CD14-positive monocyte (primary cell): ENCODE results near the gene PET100. TPM values are rescaled to one million over a fixed set of nuclear protein-coding genes. Genes with fewer than 3 reads are reported as not detected.
A peak's percentile ranks its signal among the peaks of the same experiment; 100 is the strongest.

Source experiments
- DNase-seq, 3 donors: peaks; one replicate each; pipeline ENCODE4 v3.0.0-alpha.2; 2011 to 2022
- H2AFZ ChIP-seq: 2 replicates; pipeline ENCODE4 v1.6.0; 2012; ENCODE audit warnings: mild to moderate bottlenecking, low read depth, low read length, inconsistent platforms; ENCODE audit not compliant: insufficient read depth, poor library complexity, severe bottlenecking
- H3K27ac ChIP-seq, 2 donors: 1 replicate in 1 of 2; 2 replicates in 1 of 2; pipeline ENCODE4 v1.5.1; 2012 to 2013; ENCODE audit warnings: low read length in 2 of 2, control low read depth in 1 of 2, inconsistent platforms in 1 of 2, low read depth in 1 of 2, mild to moderate bottlenecking in 1 of 2
- H3K27me3 ChIP-seq, 2 donors: one replicate each; pipeline versions ENCODE4 v1.6.0 to v1.6.1; 2011 to 2013; ENCODE audit warnings: low read length in 2 of 2; ENCODE audit not compliant: control insufficient read depth in 2 of 2, insufficient read depth in 2 of 2
- H3K36me3 ChIP-seq, 2 donors: replicated peaks in 1 of 2; 1 replicate in 1 of 2; 2 replicates in 1 of 2; pipeline versions ENCODE4 v1.5.1 to v1.6.1; 2012 to 2013; ENCODE audit warnings: low read length in 2 of 2, control low read depth in 1 of 2, inconsistent platforms in 1 of 2, mild to moderate bottlenecking in 1 of 2; ENCODE audit not compliant: insufficient read depth in 2 of 2, control insufficient read depth in 1 of 2
- H3K4me1 ChIP-seq, 2 donors: 1 replicate in 1 of 2; 2 replicates in 1 of 2; pipeline versions ENCODE4 v1.5.1 to v1.6.1; 2012 to 2013; ENCODE audit warnings: low read length in 2 of 2, control low read depth in 1 of 2, inconsistent platforms in 1 of 2, mild to moderate bottlenecking in 1 of 2, moderate library complexity in 1 of 2; ENCODE audit not compliant: insufficient read depth in 2 of 2, control insufficient read depth in 1 of 2
- H3K4me2 ChIP-seq: replicated peaks from 2 replicates; pipeline ENCODE3; 2012; ENCODE audit warnings: low read length, moderate library complexity, mild to moderate bottlenecking; ENCODE audit not compliant: poor library complexity, severe bottlenecking; ENCODE audit errors: extremely low read depth
- H3K4me3 ChIP-seq, 3 experiments: fragments of 200-600 bp in 1 of 3; sonication (generic) in 1 of 3; replicated peaks in 1 of 3; 1 replicate in 2 of 3; 2 replicates in 1 of 3; pipeline ENCODE4 v1.5.1; 2011 to 2013; ENCODE audit warnings: low read length in 3 of 3, mild to moderate bottlenecking in 3 of 3, control low read depth in 2 of 3, low read depth in 2 of 3, inconsistent platforms in 1 of 3, moderate library complexity in 1 of 3
- H3K79me2 ChIP-seq: 2 replicates; pipeline ENCODE4 v1.6.0; 2012; ENCODE audit warnings: mild to moderate bottlenecking, control low read depth, inconsistent platforms, low read length, moderate library complexity; ENCODE audit not compliant: insufficient read depth
- H3K9ac ChIP-seq: 2 replicates; pipeline ENCODE4 v1.6.0; 2017; ENCODE audit warnings: low read length, mild to moderate bottlenecking; ENCODE audit not compliant: insufficient read depth, poor library complexity, severe bottlenecking
- H3K9me3 ChIP-seq, 2 donors: replicated peaks in 1 of 2; 1 replicate in 1 of 2; 2 replicates in 1 of 2; pipeline versions ENCODE4 v1.5.1 to v1.6.1; 2012 to 2013; ENCODE audit warnings: low read length in 2 of 2, control low read depth in 1 of 2; ENCODE audit not compliant: control insufficient read depth in 1 of 2, insufficient read depth in 1 of 2
- H4K20me1 ChIP-seq: 2 replicates; pipeline ENCODE4 v1.6.0; 2012; ENCODE audit warnings: mild to moderate bottlenecking, low read length, control low read depth, moderate library complexity; ENCODE audit not compliant: insufficient read depth
- H3K27ac Mint-ChIP-seq, 7 donors: one replicate each; pipeline ENCODE4 v1.8.0; 2020; ENCODE audit warnings: mild to moderate bottlenecking in 7 of 7, mixed read lengths in 7 of 7, moderate library complexity in 6 of 7, inconsistent platforms in 2 of 7
- H3K27me3 Mint-ChIP-seq, 3 donors: one replicate each; pipeline ENCODE4 v1.8.0; 2021 to 2022; ENCODE audit warnings: low read depth in 3 of 3, mild to moderate bottlenecking in 3 of 3, mixed read lengths in 3 of 3, moderate library complexity in 3 of 3, inconsistent platforms in 1 of 3
- H3K36me3 Mint-ChIP-seq, 2 donors: one replicate each; pipeline ENCODE4 v1.8.0; 2020; ENCODE audit warnings: mixed read lengths in 2 of 2, inconsistent platforms in 1 of 2, mild to moderate bottlenecking in 1 of 2
- H3K4me1 Mint-ChIP-seq: one replicate; pipeline ENCODE4 v1.8.0; 2020; ENCODE audit warnings: mild to moderate bottlenecking, mixed read lengths
- H3K4me3 Mint-ChIP-seq, 2 donors: one replicate each; pipeline ENCODE4 v1.8.0; 2020; ENCODE audit warnings: mild to moderate bottlenecking in 2 of 2, mixed read lengths in 2 of 2, moderate library complexity in 1 of 2
- H3K9me3 Mint-ChIP-seq, 7 donors: one replicate each; pipeline ENCODE4 v1.8.0; 2020 to 2022; ENCODE audit warnings: mixed read lengths in 7 of 7, mild to moderate bottlenecking in 6 of 7, moderate library complexity in 6 of 7, inconsistent platforms in 2 of 7
- CTCF ChIP-seq: fragments of 200-600 bp; IDR thresholded peaks from one replicate; pipeline ENCODE4 v1.8.0; 2022; ENCODE audit warnings: antibody characterized with exemption, mild to moderate bottlenecking
- WGBS: methylation state at CpG from one replicate; pipeline ENCODE4 v1.1.5; 2013; ENCODE audit warnings: missing lambda C conversion rate; ENCODE audit not compliant: insufficient coverage; 5-methylcytosine and 5-hydroxymethylcytosine counted together
- intact Hi-C, 2 donors: fragments of 100-400 bp; cut with micrococcal nuclease; formaldehyde crosslinking; loops; one replicate each; pipeline versions ENCODE4 v1.15.0 to v1.15.1; 2023
- polyA plus RNA-seq, 3 donors: library from polyadenylated mRNA; depleted of rRNA in 1 of 3; unstranded in 2 of 3; stranded (reverse) in 1 of 3; fragments of 300-500 nt in 2 of 3; fragments of >200 nt in 1 of 3; fragmentation: Illumina TruSeq in 2 of 3; gene quantifications; 1 replicate in 2 of 3; 2 replicates in 1 of 3; pipeline ENCODE4 v1.2.3, GENCODE V29; 2012 to 2021

PET100 gene
- polyA plus RNA-seq, 3 donors = 64.6 to 386 (median 300) TPM

DNA sequence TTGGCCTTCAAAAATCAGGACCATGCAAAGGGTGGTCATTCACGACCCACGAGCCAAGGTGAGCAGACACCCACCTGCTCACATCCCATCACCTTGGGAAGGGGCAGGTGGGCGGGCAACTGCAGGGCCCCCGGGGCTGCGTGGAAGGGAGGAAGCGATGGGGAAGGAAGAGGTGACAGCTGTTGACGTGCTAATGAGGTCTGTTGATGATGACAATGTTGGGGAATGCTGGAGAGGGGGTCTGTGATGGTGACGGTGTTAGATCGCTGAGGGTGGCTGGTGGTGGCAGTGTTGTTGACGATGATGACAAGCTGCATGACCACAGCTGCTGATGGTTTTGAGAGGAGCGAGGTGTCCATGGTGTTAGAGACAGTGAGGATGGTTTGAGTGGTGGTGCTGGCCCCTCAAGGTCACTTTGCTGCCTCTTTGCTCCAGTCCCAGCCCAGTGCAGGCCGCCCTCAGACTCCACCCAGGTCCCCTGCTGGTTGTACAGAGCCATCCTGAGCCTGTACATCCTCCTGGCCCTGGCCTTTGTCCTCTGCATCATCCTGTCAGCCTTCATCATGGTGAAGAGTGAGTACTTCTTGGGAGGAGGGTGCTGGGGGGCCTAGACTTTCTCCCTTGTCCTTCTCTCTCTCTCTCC is 48.2 kb downstream of the PET100 start:
- H3K27me3 Mint-ChIP-seq = peaks cover 0 to 4% (median 0%) of the 10 kb centered on the region in 3 donors
- H3K9ac ChIP-seq = peak overlapping the region; percentile 74
- peaks cover 10 to 21% of the 10 kb centered on the region in 2 donors for H3K36me3 Mint-ChIP-seq
- peaks cover 11 to 14% (median 13%) of the 10 kb centered on the region in 7 donors for H3K9me3 Mint-ChIP-seq
- H2AFZ ChIP-seq = no peak overlapping the region
- peaks cover 74% of the 10 kb centered on the region for H3K79me2 ChIP-seq
- H3K27me3 ChIP-seq = no peaks in the 10 kb centered on the region
- DNase-seq = peak; percentile 74 to 84 (median 79)
- H3K27ac Mint-ChIP-seq = peak overlapping the region; percentile 95 to 99 (median 98)
- H3K36me3 ChIP-seq = peaks cover 5 to 7% of the 10 kb centered on the region in 2 donors
- WGBS = 24% methylated on average over 8 of the region's 12 CpGs
- peak overlapping the region; percentile 80 to 93 for H3K4me3 Mint-ChIP-seq
- H3K4me2 ChIP-seq = peak overlapping the region; percentile 97
- H3K4me1 ChIP-seq = peaks cover 76 to 96% of the 10 kb centered on the region in 2 donors
- peak overlapping the region; percentile 76 to 96 for H3K27ac ChIP-seq
- TF ChIP-seq CTCF = peak; percentile 9
- intact Hi-C loops = loop anchor here (1.0 to 5.0 kb wide), 3 partner anchors 19 to 40 kb away; partner anchors contain the start of gene STXBP2 (in 1 of the 2)
- peaks cover 7 to 13% of the 10 kb centered on the region in 2 donors for H3K9me3 ChIP-seq
- peaks cover 10% of the 10 kb centered on the region for H4K20me1 ChIP-seq
- H3K4me3 ChIP-seq = peak overlapping the region; percentile 41 to 96 (median 48)
- peaks cover 79% of the 10 kb centered on the region for H3K4me1 Mint-ChIP-seq

- Histone ChIP-seq H3K36me3 (peaks cover 10 to 20% of the 10 kb centered on the region in 2 donors), H3K4me1 (peaks cover 73 to 86% of the 10 kb centered on the region in 2 donors), H3K79me2 (peaks cover 88% of the 10 kb centered on the region), H3K27ac (peak overlapping the region; percentile 76 to 96), H4K20me1 (peaks cover 20% of the 10 kb centered on the region), H3K9ac (peak overlapping the region; percentile 74), H2AFZ (no peak overlapping the region), H3K4me2 (peak overlapping the region; percentile 97), H3K27me3 (no peaks in the 10 kb centered on the region), H3K4me3 (peak overlapping the region in 1 of 3 experiments; percentile 96), H3K9me3 (no peaks in the 10 kb centered on the region)
- Mint-ChIP-seq H3K9me3 (peaks cover 0 to 2% (median 1%) of the 10 kb centered on the region in 7 donors), H3K27me3 (peaks cover 0 to 2% (median 0%) of the 10 kb centered on the region in 3 donors), H3K4me1 (peaks cover 69% of the 10 kb centered on the region), H3K27ac (peak overlapping the region; percentile 93 to 99 (median 98)), H3K4me3 (peak overlapping the region; percentile 66 to 69), H3K36me3 (peaks cover 14 to 31% of the 10 kb centered on the region in 2 donors)
- intact Hi-C loops = loop anchor here in 1 of 2 donors (5.0 kb wide), 1 partner anchor 42 kb away; the partner anchor contains the start of gene STXBP2
- DNase-seq = peak; percentile 74 to 81 (median 76)
- peak; percentile 32 for TF ChIP-seq CTCF
- 43% methylated on average over 20 of the region's 30 CpGs for WGBS
Observed at GRCh38 chr19:7678971-7679751, 49.6 kb downstream of the PET100 start.
